HG03139 (cell line): ENCODE results near the gene DNAJA3.

ENCODE experiments used
- ATAC-seq: cut with Tn5 transposase; IDR thresholded peaks from one replicate; pipeline ENCODE4 v1.9.1; 2021; ENCODE audit not compliant: unreplicated experiment

The DNAJA3 gene

GRCh38 chr16:4433228-4433627 lies 7.6 kb downstream of the DNAJA3 start:
- no peak for ATAC-seq

- no peak for ATAC-seq
Measured at GRCh38 chr16:4433914-4434787, 8.5 kb downstream of the DNAJA3 start.

DNA sequence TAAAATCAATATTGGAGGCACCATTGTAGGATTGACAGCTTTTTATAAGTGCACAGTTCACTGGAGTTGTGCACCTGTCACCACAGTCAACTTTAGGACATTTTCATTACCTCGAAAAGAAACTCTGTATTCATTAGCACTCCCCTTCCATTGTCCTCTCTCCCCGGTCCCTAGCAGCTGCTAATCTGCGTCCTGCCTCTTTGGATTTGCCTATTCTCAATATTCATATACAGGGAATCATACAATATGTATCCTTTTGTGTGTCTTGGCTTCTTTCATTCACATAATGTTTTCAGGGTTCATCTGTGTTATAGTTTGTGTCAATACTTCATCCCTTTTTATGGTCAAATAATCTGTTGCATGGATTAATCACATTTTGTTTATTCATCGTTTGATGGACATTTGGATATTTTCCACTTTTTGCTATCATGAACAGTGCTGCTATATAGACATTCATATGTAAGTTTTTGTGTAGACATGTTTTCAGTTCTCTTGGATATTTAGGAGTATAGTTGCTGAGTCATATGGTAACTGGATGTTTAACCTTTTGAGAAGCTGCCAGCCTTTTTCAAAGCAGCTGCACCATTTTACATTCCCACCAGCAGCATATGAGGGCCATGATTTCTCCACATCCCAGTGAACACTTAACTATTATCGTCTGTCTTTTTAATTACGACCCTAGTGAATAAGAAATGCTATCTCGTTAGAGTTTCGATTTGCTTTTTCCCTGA lies 9.8 kb downstream of the DNAJA3 start:
- ATAC-seq, result no peak

DNA sequence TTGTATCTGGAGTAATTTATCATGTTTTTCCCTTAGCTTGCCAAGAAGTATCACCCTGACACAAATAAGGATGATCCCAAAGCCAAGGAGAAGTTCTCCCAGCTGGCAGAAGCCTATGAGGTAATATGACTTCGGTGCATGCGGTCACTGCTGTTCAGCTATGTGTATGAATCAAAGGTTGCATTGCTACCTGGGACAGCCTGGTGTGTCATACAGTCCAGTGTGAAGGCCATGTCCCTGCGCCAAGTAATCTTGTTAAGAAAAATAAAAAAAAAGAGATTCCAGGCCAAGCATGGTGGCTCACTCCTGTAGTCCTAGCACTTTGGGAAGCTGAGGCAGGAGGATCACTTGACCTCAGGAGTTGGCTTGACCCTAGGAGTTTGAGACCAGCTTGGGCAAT lies 11.7 kb downstream of the DNAJA3 start:
- ATAC-seq, result no peak

DNA sequence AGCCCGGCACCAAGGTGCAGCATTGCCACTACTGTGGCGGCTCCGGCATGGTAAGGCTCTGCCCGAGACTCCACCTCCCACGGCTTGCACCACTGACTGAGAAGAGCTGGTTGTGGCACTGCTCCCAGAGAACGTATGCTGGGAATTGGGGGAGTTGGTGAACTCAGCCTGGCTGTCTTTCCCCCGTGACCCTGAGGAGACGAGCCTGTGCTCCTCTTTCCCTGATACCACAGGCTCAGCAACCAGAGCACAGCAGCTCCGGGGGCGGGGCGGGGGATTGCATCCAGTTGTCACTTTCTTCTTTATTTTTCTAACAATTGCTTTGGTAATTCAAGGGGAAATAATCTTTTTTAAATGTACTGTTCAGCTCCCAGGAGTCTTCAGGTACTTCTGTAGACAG lies 16.7 kb downstream of the DNAJA3 start:
- ATAC-seq, result no peak

DNA sequence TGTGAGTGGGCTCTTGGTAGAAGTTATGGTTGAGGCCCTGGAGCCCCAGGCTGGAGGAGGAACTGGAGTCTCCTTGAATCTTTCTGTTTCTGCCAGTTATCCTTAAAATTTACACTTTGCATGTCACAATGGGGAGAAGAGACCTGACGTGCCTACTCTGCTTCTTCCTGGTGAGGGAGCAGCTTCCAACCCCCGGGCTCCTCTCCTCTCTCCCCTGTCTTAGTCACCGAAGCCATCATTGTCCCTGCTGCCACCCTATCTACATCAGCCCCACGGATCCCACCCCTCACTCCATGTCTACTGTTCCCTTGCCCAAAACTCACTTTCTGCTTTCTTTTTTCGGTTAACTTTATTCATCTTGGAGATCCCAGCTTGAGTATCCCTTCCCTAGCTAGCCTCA lies 17.6 kb downstream of the DNAJA3 start:
- ATAC-seq, result no peak

- ATAC-seq, result no peak
Measured at GRCh38 chr16:4443986-4444385, 18.3 kb downstream of the DNAJA3 start.

GRCh38 chr16:4450430-4450829 lies 24.8 kb downstream of the DNAJA3 start:
- no peak for ATAC-seq

GRCh38 chr16:4450931-4451519 lies 25.4 kb downstream of the DNAJA3 start:
- no peak for ATAC-seq

DNA sequence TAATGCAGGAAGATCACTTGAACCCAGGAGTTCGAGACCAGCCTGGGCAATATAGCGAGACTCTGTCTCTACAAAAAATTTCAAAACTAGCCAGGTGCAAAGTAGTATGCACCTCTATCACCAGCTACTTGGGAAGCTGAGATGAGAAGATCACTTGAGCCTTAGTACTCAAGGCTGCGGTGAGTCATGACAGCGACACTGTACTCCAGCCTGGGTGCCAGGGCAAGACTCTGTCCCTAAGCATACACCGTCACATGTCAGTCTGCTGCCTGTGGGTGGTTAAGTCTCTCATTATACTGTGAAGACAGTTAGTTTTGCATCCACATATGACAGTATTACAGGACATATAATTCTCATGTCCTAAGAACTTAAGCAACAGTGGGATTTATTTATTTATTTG lies 27.0 kb downstream of the DNAJA3 start:
- ATAC-seq, result no peak

DNA sequence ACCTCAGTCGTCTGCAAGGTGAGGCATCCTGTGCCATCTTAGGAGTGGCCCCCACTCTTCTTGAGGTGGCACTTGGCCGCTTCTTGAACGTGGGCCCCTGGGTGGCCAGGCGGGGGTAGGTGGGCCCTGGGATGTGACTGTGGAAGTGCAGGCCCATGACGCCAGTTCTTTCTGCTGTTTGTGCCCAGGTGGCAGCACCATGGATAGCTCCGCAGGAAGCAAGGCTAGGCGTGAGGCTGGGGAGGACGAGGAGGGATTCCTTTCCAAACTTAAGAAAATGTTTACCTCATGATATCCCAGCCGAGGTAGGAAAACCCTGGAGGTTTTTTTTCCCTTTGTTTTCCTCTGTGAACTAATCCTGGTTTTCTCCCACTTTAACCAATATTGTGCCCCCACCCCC lies 29.0 kb downstream of the DNAJA3 start:
- no peak for ATAC-seq

DNA sequence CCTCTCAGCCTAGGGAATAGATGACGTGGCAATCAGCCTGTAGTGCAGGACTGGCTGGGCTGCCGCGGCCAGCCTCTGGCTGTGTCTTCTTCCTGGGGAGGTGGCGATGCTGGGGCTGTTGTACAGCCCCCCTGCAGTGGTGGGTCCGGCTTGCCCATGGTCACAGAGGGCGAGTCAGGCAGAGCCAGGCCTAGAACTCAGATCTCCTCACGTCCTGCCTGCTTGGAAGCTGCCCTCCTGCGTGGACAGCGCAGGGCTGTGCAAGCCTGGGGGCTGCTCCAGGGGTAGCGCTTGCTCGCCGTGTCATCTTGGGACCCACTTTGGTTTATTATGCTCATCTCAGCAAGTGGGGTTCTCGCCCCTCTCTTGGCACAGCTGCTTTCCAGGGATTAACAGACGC lies 29.4 kb downstream of the DNAJA3 start:
- ATAC-seq, result no peak

GRCh38 chr16:4455951-4456350 lies 30.3 kb downstream of the DNAJA3 start:
- ATAC-seq, result no peak

DNA sequence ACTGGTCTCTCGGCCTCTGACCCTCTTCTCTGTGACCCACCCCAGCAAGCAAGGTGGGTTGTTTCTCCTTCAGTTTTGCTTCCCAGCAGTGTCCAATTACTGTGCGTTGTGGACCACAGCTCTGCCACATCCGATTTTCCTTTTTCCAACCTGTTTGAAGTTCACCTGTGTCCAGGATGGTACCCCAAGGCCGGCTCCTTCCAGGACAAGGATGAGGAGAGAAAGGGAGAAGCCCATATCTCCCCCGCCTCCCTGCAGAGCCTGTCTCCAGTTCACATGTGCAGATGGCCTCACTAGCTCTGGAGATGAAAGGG lies 35.2 kb downstream of the DNAJA3 start:
- ATAC-seq, result no peak

- no peak for ATAC-seq
Measured at GRCh38 chr16:4461250-4462085, 35.8 kb downstream of the DNAJA3 start.

- no peak for ATAC-seq
Measured at GRCh38 chr16:4463522-4464163, 38.0 kb downstream of the DNAJA3 start.

GRCh38 chr16:4465977-4466779 lies 40.5 kb downstream of the DNAJA3 start:
- ATAC-seq, result no peak

GRCh38 chr16:4467916-4468315 lies 42.2 kb downstream of the DNAJA3 start:
- no peak for ATAC-seq

DNA sequence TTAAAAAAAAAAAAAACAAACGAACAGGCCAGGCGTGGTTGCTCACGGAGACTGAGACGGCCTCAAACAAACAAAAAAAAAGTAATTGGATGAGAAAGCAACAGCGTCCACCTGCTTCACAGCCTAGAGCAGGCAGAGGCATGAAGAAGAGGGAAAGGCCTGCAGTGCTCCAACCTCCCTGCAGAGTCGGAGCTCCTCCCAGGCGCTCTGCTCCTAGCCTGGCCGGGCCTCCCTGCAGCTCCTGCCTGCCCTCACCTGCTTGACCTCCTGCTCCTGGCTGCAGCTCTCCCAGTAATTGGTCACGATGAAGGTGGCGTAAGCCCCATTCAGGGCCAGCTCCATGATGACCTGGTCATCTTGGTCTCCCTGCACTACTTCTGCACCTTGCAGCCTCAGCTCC lies 43.3 kb downstream of the DNAJA3 start:
- ATAC-seq, result no peak

DNA sequence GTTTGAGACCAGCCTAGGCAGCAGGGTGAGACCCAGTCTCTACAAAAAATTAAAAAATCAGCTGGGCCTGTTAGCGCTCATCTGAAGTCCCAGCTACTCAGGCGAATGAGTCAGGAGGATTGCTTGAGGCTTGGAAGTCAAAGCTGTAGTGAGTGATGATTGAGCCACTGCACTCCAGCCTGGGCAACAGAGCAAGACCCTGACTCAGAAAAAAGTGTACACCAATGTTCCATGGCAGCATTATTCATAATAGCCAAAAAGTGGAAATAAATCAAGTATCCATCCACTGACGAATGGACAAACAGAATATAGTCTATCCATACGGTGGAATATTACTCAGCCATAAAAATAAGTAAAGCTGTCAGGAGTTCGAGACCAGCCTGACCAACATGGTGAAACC lies 46.2 kb downstream of the DNAJA3 start:
- no peak for ATAC-seq
